Duodenal mucosa (tissue), 2 donors: ENCODE results near the gene FAM185A.

ENCODE experiments used
- H3K27ac ChIP-seq: one replicate; pipeline ENCODE4 v1.7.0; 2013; ENCODE audit warnings: low read depth, low read length
- H3K27me3 ChIP-seq, 2 donors: one replicate each; pipeline ENCODE4 v1.7.0; 2013; ENCODE audit warnings: low read length in 2 of 2, control low read depth in 1 of 2; ENCODE audit not compliant: insufficient read depth in 2 of 2, control insufficient read depth in 1 of 2
- H3K36me3 ChIP-seq, 2 donors: one replicate each; pipeline ENCODE4 v1.7.0; 2013; ENCODE audit warnings: low read length in 2 of 2, control low read depth in 1 of 2; ENCODE audit not compliant: insufficient read depth in 2 of 2, control insufficient read depth in 1 of 2
- H3K4me1 ChIP-seq, 2 donors: one replicate each; pipeline ENCODE4 v1.7.0; 2013; ENCODE audit warnings: low read length in 2 of 2, control low read depth in 1 of 2; ENCODE audit not compliant: insufficient read depth in 2 of 2, control insufficient read depth in 1 of 2
- H3K4me3 ChIP-seq, 2 donors: one replicate each; pipeline ENCODE4 v1.7.0; 2013; ENCODE audit warnings: low read length in 2 of 2, low read depth in 1 of 2
- H3K9ac ChIP-seq, 2 donors: one replicate each; pipeline ENCODE4 v1.7.0; 2013; ENCODE audit warnings: low read length in 2 of 2, low read depth in 1 of 2
- H3K9me3 ChIP-seq, 2 donors: one replicate each; pipeline ENCODE4 v1.7.0; 2013; ENCODE audit warnings: low read length in 2 of 2, control low read depth in 1 of 2; ENCODE audit not compliant: control insufficient read depth in 1 of 2

Gene FAM185A

DNA sequence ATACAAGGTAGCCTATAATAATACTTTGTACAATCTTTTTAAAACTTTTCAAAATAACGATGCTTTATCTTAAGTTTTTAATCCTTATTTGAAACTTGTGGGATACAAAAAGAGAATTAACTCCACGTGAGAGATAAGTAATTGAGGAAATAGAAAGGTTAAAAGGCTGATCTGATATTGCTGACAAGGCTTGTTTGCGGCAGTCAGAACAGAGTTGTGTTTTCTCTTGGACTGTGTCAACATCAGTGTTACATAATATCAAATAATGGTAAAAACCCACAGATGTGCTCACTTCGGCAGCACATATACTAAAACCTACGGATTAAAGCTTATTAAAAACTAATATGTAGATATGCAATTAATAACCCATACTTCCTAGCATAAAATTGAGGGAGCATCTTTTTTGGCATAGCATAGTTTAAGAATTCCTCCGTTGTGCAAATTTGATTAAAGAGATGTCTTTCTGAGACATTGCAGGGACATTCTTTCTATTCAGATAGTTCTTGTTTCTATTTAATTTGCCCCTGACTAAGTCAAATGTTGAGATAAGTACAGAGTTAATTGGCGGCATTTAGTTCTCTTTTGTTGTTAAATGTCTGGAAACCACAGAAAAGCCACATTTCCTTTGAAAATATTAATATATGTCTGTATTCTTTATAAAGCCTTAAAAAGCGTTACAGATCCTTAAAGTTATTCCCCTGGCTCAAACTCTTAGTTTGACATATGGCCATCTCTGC, 63.3 kb downstream of the FAM185A start:
- no peak overlapping the region for H3K9ac ChIP-seq
- H3K4me1 ChIP-seq: peaks cover 0 to 15% of the 10 kb centered on the region in 2 donors
- H3K4me3 ChIP-seq: peak overlapping the region in 1 of 2 donors; percentile 0
- no peaks in the 10 kb centered on the region for H3K27me3 ChIP-seq
- H3K36me3 ChIP-seq: no peaks in the 10 kb centered on the region
- H3K27ac ChIP-seq: no peak overlapping the region
- H3K9me3 ChIP-seq: no peaks in the 10 kb centered on the region

DNA sequence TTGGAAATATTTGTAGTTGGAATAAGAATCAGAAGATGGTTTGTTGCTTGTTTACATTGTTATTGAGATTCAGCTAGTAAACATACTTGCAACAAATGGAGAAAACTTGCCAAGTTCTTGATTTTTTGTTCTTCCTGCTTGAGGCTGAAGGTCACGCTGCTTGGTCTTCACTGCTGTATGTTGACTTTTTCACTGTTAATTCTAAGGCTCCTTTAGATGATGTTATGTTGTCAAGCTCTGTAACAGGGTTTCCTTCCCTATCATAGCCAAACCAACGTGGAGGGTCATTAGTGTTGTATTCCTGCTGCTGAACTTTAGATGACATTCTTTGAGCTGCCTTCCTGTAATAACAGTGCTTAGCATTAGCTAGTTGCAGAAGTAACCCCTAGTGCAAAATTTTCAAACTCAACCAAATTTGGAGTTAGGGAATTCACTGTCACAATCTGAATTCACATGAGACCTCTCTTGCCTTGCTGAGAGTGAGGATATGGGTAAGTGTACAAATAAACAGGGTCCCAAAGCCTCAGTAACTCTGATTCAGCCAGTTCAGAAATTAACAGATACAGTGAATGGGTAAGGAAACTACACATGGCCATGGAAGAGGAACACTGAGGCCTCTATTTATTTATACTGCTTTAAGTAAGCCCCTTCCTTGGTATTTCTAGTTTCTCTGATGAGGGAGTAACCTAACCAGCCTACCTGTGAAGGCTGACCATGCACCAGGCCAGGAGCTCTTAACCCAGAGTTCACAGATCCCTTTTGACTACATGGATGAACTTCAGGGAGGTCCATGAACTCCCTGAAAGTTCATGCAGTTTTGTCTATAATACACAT, 64.6 kb downstream of the FAM185A start:
- H3K4me1 ChIP-seq: peaks cover 0 to 15% of the 10 kb centered on the region in 2 donors
- no peak overlapping the region for H3K9ac ChIP-seq
- no peak overlapping the region for H3K4me3 ChIP-seq
- no peak overlapping the region for H3K27ac ChIP-seq
- no peaks in the 10 kb centered on the region for H3K9me3 ChIP-seq
- H3K36me3 ChIP-seq: no peaks in the 10 kb centered on the region
- H3K27me3 ChIP-seq: no peaks in the 10 kb centered on the region

- Histone ChIP-seq H3K9me3 (no peaks in the 10 kb centered on the region), H3K27me3 (no peaks in the 10 kb centered on the region), H3K9ac (no peak overlapping the region), H3K4me1 (peaks cover 0 to 15% of the 10 kb centered on the region in 2 donors), H3K36me3 (no peaks in the 10 kb centered on the region), H3K4me3 (no peak overlapping the region), H3K27ac (no peak overlapping the region)
These were observed 65.2 kb downstream of the FAM185A start for GRCh38 chr7:102814025-102814471.

- no peak overlapping the region for H3K9ac ChIP-seq
- no peak overlapping the region for H3K27ac ChIP-seq
- H3K4me3 ChIP-seq: no peak overlapping the region
- H3K36me3 ChIP-seq: no peaks in the 10 kb centered on the region
- H3K27me3 ChIP-seq: no peaks in the 10 kb centered on the region
- H3K4me1 ChIP-seq: peaks cover 0 to 3% of the 10 kb centered on the region in 2 donors
- no peaks in the 10 kb centered on the region for H3K9me3 ChIP-seq
These were observed 69.1 kb downstream of the FAM185A start for GRCh38 chr7:102817616-102818573.

GRCh38 chr7:102819151-102819550, 70.4 kb downstream of the FAM185A start:
- Histone ChIP-seq H3K4me1 (no peaks in the 10 kb centered on the region), H3K27me3 (no peaks in the 10 kb centered on the region), H3K9ac (no peak overlapping the region), H3K4me3 (no peak overlapping the region), H3K27ac (no peak overlapping the region), H3K36me3 (no peaks in the 10 kb centered on the region), H3K9me3 (no peaks in the 10 kb centered on the region)

- H3K9me3 ChIP-seq: no peaks in the 10 kb centered on the region
- H3K27me3 ChIP-seq: no peaks in the 10 kb centered on the region
- no peak overlapping the region for H3K4me3 ChIP-seq
- no peak overlapping the region for H3K27ac ChIP-seq
- H3K4me1 ChIP-seq: no peaks in the 10 kb centered on the region
- no peak overlapping the region for H3K9ac ChIP-seq
- H3K36me3 ChIP-seq: no peaks in the 10 kb centered on the region
These were observed 73.4 kb downstream of the FAM185A start for GRCh38 chr7:102821994-102822747.

DNA sequence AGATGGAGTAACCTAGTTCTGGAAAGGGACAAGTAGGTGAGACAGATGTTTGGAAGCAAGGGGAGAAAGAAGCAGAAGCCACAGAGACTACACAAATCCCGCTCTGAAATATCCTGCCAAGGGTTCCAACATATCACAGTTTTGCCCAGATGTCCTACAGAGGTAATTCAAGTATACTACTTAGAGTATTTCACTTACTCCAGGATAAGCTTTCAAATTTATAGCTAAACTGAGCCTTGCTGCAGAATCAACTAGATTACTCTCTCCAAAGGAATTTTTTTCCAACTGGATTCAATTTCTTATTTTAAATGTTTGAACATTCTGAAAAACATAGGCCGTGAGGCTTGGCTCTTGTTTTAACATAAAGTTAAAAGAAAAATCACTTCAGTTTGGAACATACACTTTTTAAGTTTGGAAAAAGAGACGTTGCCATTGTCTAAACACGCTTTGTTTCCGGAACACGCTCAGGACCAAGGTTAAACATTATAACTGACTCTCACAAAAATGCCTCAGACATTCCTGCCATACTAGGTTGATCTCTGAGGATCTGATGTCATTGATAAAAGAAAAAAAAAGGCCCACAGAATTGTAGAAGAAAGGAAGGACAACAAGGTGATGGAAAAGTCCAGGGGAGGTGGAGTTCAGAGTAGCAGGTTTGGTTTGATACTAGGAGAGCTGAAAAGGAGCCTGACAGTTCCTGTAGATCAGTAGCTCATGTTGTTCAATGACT, 74.8 kb downstream of the FAM185A start:
- Histone ChIP-seq H3K9me3 (no peaks in the 10 kb centered on the region), H3K4me3 (no peak overlapping the region), H3K27ac (no peak overlapping the region), H3K4me1 (no peaks in the 10 kb centered on the region), H3K36me3 (no peaks in the 10 kb centered on the region), H3K9ac (no peak overlapping the region), H3K27me3 (no peaks in the 10 kb centered on the region)

DNA sequence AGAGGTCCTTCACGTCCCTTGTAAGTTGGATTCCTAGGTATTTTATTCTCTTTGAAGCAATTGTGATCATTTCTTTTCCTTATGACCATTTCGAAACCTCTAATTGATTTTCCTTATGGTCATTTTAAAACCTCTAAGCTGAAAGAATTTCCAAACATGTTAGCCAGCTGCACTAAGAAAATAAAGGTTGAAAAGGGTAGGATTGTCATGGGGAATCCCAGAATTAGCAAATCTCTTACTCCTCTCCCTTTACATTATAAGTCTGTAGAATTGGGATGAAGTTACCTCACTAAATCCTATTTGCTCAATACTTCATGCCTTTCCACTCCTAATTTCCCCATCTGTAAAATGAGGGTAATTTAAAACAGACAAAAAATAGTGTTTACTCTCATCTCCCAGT, 79.5 kb downstream of the FAM185A start:
- Histone ChIP-seq H3K4me1 (no peaks in the 10 kb centered on the region), H3K4me3 (no peak overlapping the region), H3K36me3 (peaks cover 0 to 4% of the 10 kb centered on the region in 2 donors), H3K27ac (no peak overlapping the region), H3K9ac (no peak overlapping the region), H3K27me3 (no peaks in the 10 kb centered on the region), H3K9me3 (no peaks in the 10 kb centered on the region)

- H3K27me3 ChIP-seq: no peaks in the 10 kb centered on the region
- no peak overlapping the region for H3K9ac ChIP-seq
- no peaks in the 10 kb centered on the region for H3K4me1 ChIP-seq
- H3K4me3 ChIP-seq: no peak overlapping the region
- H3K9me3 ChIP-seq: no peaks in the 10 kb centered on the region
- peaks cover 0 to 4% of the 10 kb centered on the region in 2 donors for H3K36me3 ChIP-seq
- no peak overlapping the region for H3K27ac ChIP-seq
These were observed 80.3 kb downstream of the FAM185A start for GRCh38 chr7:102829075-102829474.
